Measurements from ENCODE around the gene RFC1. TPM values are rescaled to one million over a fixed set of nuclear protein-coding genes. Genes with fewer than 3 reads are reported as not detected.

RFC1 gene
- total and polyA plus RNA-seq, 2 donors (not counting 3 experiments of a cell fraction or from before 2014, with no cell fraction given): 12.9 to 57.1 TPM

- peaks cover 45% of the 10 kb centered on the region for H3K79me2 ChIP-seq (ENCODE audit: control insufficient read depth, insufficient read depth, low read length)
- CTCF ChIA-PET: interaction anchor here (1.0 to 1.3 kb wide), 3 partner anchors 14 to 25 kb away, joined by 3 read pairs; no protein-coding TSS in a partner anchor
- POLR2A ChIA-PET: no interaction called here
Measured at GRCh38 chr4:39339968-39340367, 26.2 kb downstream of the RFC1 start.

GRCh38 chr4:39337841-39338240 lies 28.3 kb downstream of the RFC1 start:
- Histone ChIP-seq H3K9ac (replicated peaks; ENCODE audit: extremely low read depth, insufficient read depth, low read length) (no peak overlapping the region), H3K9me1 (replicated peaks; ENCODE audit: control insufficient read depth, extremely low read depth, insufficient read depth, low read length) (no peaks in the 10 kb centered on the region), H3K9me3 (replicated peaks; ENCODE audit: control insufficient read depth, insufficient read depth, low read length) (no peaks in the 10 kb centered on the region), H3K4me1 (ENCODE audit: control insufficient read depth, extremely low read depth, insufficient read depth, low read length) (no peaks in the 10 kb centered on the region), H3K36me3 (ENCODE audit: control insufficient read depth in 2 of 2, extremely low read depth in 1 of 2, insufficient read depth in 2 of 2, low read length in 2 of 2) (peaks cover 2 to 3% of the 10 kb centered on the region in 2 experiments), H2AFZ (ENCODE audit: low read depth, low read length) (no peak overlapping the region), H4K20me1 (replicated peaks; ENCODE audit: control insufficient read depth, extremely low read depth, insufficient read depth, low read length) (no peaks in the 10 kb centered on the region), H3K4me3 (replicated peaks in 1 of 3; ENCODE audit: insufficient read depth in 1 of 3, low read depth in 1 of 3, low read length in 3 of 3) (no peak overlapping the region), H3K79me2 (ENCODE audit: control insufficient read depth, insufficient read depth, low read length) (peaks cover 56% of the 10 kb centered on the region), H3K4me2 (ENCODE audit: insufficient read depth, low read length) (no peak overlapping the region), H3K27me3 (ENCODE audit: control insufficient read depth in 2 of 2, insufficient read depth in 2 of 2, low read length in 2 of 2) (no peaks in the 10 kb centered on the region), H3K27ac (ENCODE audit: insufficient read depth, low read depth, low read length) (no peak overlapping the region)
- ChIA-PET CTCF (no interaction called here), POLR2A (no interaction called here)
- no TSS peak for BruUV-seq (replicated peaks)
- dilution Hi-C loops (cut with MboI; ENCODE audit: extremely low pct_ligation_motif_present, low sequenced_read_pairs) (no loop called here), intact Hi-C loops (cut with micrococcal nuclease) (no loop called here)
- TF ChIP-seq GATA2 (IDR thresholded peaks at IDR 0.05; ENCODE audit: insufficient read depth, insufficient read length, low read depth, low read length): no peak
- no peak for TF ChIP-seq POLR2A (IDR thresholded peaks at IDR 0.05; ENCODE audit: low read depth, low read length)
- no peak for TF ChIP-seq JUN (IDR thresholded peaks at IDR 0.05; ENCODE audit: borderline replicate concordance, insufficient read depth, insufficient read length, low read depth)
- no peak for TF ChIP-seq FOS (IDR thresholded peaks at IDR 0.05; ENCODE audit: borderline replicate concordance, insufficient read depth, low read length)
- TF ChIP-seq CTCF (IDR thresholded peaks at IDR 0.05; ENCODE audit: extremely low read depth in 1 of 2, insufficient read depth in 1 of 2, low read depth in 1 of 2, low read length in 2 of 2): no peak
- no peak for TF ChIP-seq MYC (IDR thresholded peaks at IDR 0.05; ENCODE audit: low read depth, low read length)
- TF ChIP-seq POLR2AphosphoS5 (IDR thresholded peaks at IDR 0.05; ENCODE audit: insufficient read depth, low read depth, low read length): no peak
- TF ChIP-seq MAX (IDR thresholded peaks at IDR 0.05; ENCODE audit: insufficient read depth, insufficient read length): no peak
- TF ChIP-seq EZH2 (IDR thresholded peaks at IDR 0.05; ENCODE audit: borderline replicate concordance, low read depth, low read length, severe bottlenecking): no peak
- DNase-seq (ENCODE audit: low read depth, low spot score): no peak
- no peak for FAIRE-seq

More at GRCh38 chr4:39339968-39340367, 26.2 kb downstream of the RFC1 start:
- Histone ChIP-seq H3K27me3 (ENCODE audit: control insufficient read depth in 2 of 2, insufficient read depth in 2 of 2, low read length in 2 of 2) (no peaks in the 10 kb centered on the region), H3K9me3 (replicated peaks; ENCODE audit: control insufficient read depth, insufficient read depth, low read length) (no peaks in the 10 kb centered on the region), H3K9ac (replicated peaks; ENCODE audit: extremely low read depth, insufficient read depth, low read length) (no peak overlapping the region), H3K4me3 (replicated peaks in 1 of 3; ENCODE audit: insufficient read depth in 1 of 3, low read depth in 1 of 3, low read length in 3 of 3) (no peak overlapping the region), H3K27ac (ENCODE audit: insufficient read depth, low read depth, low read length) (no peak overlapping the region), H3K36me3 (ENCODE audit: control insufficient read depth in 2 of 2, extremely low read depth in 1 of 2, insufficient read depth in 2 of 2, low read length in 2 of 2) (peaks cover 2 to 3% of the 10 kb centered on the region in 2 experiments), H4K20me1 (replicated peaks; ENCODE audit: control insufficient read depth, extremely low read depth, insufficient read depth, low read length) (no peaks in the 10 kb centered on the region), H3K4me2 (ENCODE audit: insufficient read depth, low read length) (no peak overlapping the region), H2AFZ (ENCODE audit: low read depth, low read length) (no peak overlapping the region), H3K9me1 (replicated peaks; ENCODE audit: control insufficient read depth, extremely low read depth, insufficient read depth, low read length) (no peaks in the 10 kb centered on the region), H3K4me1 (ENCODE audit: control insufficient read depth, extremely low read depth, insufficient read depth, low read length) (no peaks in the 10 kb centered on the region)
- no peak for TF ChIP-seq MYC (IDR thresholded peaks at IDR 0.05; ENCODE audit: low read depth, low read length)
- FAIRE-seq (no peak), DNase-seq (ENCODE audit: low read depth, low spot score) (no peak)
- no TSS peak for BruUV-seq (replicated peaks)
- intact Hi-C loops (cut with micrococcal nuclease): no loop called here
- dilution Hi-C loops (cut with MboI; ENCODE audit: extremely low pct_ligation_motif_present, low sequenced_read_pairs): no loop called here

All from endothelial cell of umbilical vein (primary cell).